GM12874 (cell line): ENCODE results near the gene ALDH4A1.

Experiments
- CTCF ChIP-seq: IDR thresholded peaks from 2 replicates; pipeline ENCODE4 v1.5.1; 2011; ENCODE audit warnings: low read depth, mild to moderate bottlenecking, control low read depth, low read length, moderate library complexity; ENCODE audit not compliant: insufficient read depth

The ALDH4A1 gene

GRCh38 chr1:18923756-18924211, 21.4 kb upstream of the ALDH4A1 start:
- TF ChIP-seq CTCF = no peak

GRCh38 chr1:18922848-18923755, 20.7 kb upstream of the ALDH4A1 start:
- no peak for TF ChIP-seq CTCF

- no peak for TF ChIP-seq CTCF
These were observed 20.0 kb upstream of the ALDH4A1 start for GRCh38 chr1:18922319-18922726.

GRCh38 chr1:18921516-18922251, 19.3 kb upstream of the ALDH4A1 start:
- no peak for TF ChIP-seq CTCF

- no peak for TF ChIP-seq CTCF
These were observed 18.6 kb upstream of the ALDH4A1 start for GRCh38 chr1:18920931-18921330.

GRCh38 chr1:18919956-18920355, 17.6 kb upstream of the ALDH4A1 start:
- TF ChIP-seq CTCF = no peak

GRCh38 chr1:18919197-18919905, 17.0 kb upstream of the ALDH4A1 start:
- TF ChIP-seq CTCF = no peak
